ENCODE data around the gene EOLA2. TPM values are rescaled to one million over a fixed set of nuclear protein-coding genes. Genes with fewer than 3 reads are reported as not detected.

The EOLA2 gene
- total RNA-seq, 1 donor from 2014 or later, result 11.2 TPM

- no peak overlapping the region for H3K4me3 Mint-ChIP-seq
- no peaks in the 10 kb centered on the region for H4K20me1 ChIP-seq (ENCODE audit: low read depth)
- H3K4me3 ChIP-seq, result no peak overlapping the region
- no peak for TF ChIP-seq CTCF (IDR thresholded peaks at IDR 0.05)
- no peak for TF ChIP-seq EZH2phosphoT487 (IDR thresholded peaks at IDR 0.05)
- no peak for TF ChIP-seq EZH2 (IDR thresholded peaks at IDR 0.05)
- no peaks in the 10 kb centered on the region for H3K27me3 ChIP-seq
- H3K9me3 Mint-ChIP-seq, result peaks cover 2% of the 10 kb centered on the region
- no peak overlapping the region for H2AFZ ChIP-seq (replicated peaks)
- no peaks in the 10 kb centered on the region for H3K4me1 ChIP-seq
- H3K36me3 ChIP-seq, result no peaks in the 10 kb centered on the region
- no peak overlapping the region for H3K27ac ChIP-seq
- peaks cover 9% of the 10 kb centered on the region for H3K36me3 Mint-ChIP-seq
- H3K4me1 Mint-ChIP-seq, result peaks cover 2% of the 10 kb centered on the region
- H3K9ac ChIP-seq, result no peak overlapping the region
- H3K27me3 Mint-ChIP-seq (ENCODE audit: insufficient read depth, low read depth), result no peaks in the 10 kb centered on the region
- H3K9me3 ChIP-seq (ENCODE audit: low read depth), result no peaks in the 10 kb centered on the region
- H3K27ac Mint-ChIP-seq, result no peak overlapping the region
- no peaks in the 10 kb centered on the region for H3K79me2 ChIP-seq (ENCODE audit: low read depth)
- H3K4me2 ChIP-seq, result no peak overlapping the region
- H3F3A ChIP-seq (ENCODE audit: low read depth), result no peaks in the 10 kb centered on the region
- DNase-seq (ENCODE audit: low spot score), result no peak
Measured at GRCh38 chrX:149962010-149962409, 23.7 kb upstream of the EOLA2 start.

- Histone ChIP-seq H3K4me1 (no peaks in the 10 kb centered on the region), H2AFZ (replicated peaks) (no peak overlapping the region), H3F3A (ENCODE audit: low read depth) (no peaks in the 10 kb centered on the region), H4K20me1 (ENCODE audit: low read depth) (no peaks in the 10 kb centered on the region), H3K27me3 (no peaks in the 10 kb centered on the region), H3K36me3 (no peaks in the 10 kb centered on the region), H3K4me3 (no peak overlapping the region), H3K79me2 (ENCODE audit: low read depth) (no peaks in the 10 kb centered on the region), H3K9ac (no peak overlapping the region), H3K9me3 (ENCODE audit: low read depth) (no peaks in the 10 kb centered on the region), H3K27ac (no peak overlapping the region), H3K4me2 (no peak overlapping the region)
- no peak overlapping the region for H3K27ac Mint-ChIP-seq
- H3K9me3 Mint-ChIP-seq, result peaks cover 2% of the 10 kb centered on the region
- peaks cover 2% of the 10 kb centered on the region for H3K4me1 Mint-ChIP-seq
- H3K36me3 Mint-ChIP-seq, result peaks cover 8% of the 10 kb centered on the region
- no peak overlapping the region for H3K4me3 Mint-ChIP-seq
- DNase-seq (ENCODE audit: low spot score), result no peak
- H3K27me3 Mint-ChIP-seq (ENCODE audit: insufficient read depth, low read depth), result no peaks in the 10 kb centered on the region
- no peak for TF ChIP-seq EZH2phosphoT487 (IDR thresholded peaks at IDR 0.05)
- TF ChIP-seq EZH2 (IDR thresholded peaks at IDR 0.05), result no peak
- no peak for TF ChIP-seq CTCF (IDR thresholded peaks at IDR 0.05)
Measured at GRCh38 chrX:149961572-149961971, 23.3 kb upstream of the EOLA2 start.

- no peak overlapping the region for H3K4me3 Mint-ChIP-seq
- no peaks in the 10 kb centered on the region for H4K20me1 ChIP-seq (ENCODE audit: low read depth)
- H3K9ac ChIP-seq, result no peak overlapping the region
- no peaks in the 10 kb centered on the region for H3K79me2 ChIP-seq (ENCODE audit: low read depth)
- no peak overlapping the region for H2AFZ ChIP-seq (replicated peaks)
- H3K27ac Mint-ChIP-seq, result no peak overlapping the region
- H3K36me3 ChIP-seq, result no peaks in the 10 kb centered on the region
- no peak overlapping the region for H3K4me2 ChIP-seq
- TF ChIP-seq EZH2 (IDR thresholded peaks at IDR 0.05), result no peak
- peak; percentile 50 for TF ChIP-seq CTCF (IDR thresholded peaks at IDR 0.05)
- TF ChIP-seq EZH2phosphoT487 (IDR thresholded peaks at IDR 0.05), result no peak
- H3F3A ChIP-seq (ENCODE audit: low read depth), result no peaks in the 10 kb centered on the region
- no peak overlapping the region for H3K4me3 ChIP-seq
- H3K4me1 ChIP-seq, result no peaks in the 10 kb centered on the region
- no peaks in the 10 kb centered on the region for H3K9me3 ChIP-seq (ENCODE audit: low read depth)
- no peaks in the 10 kb centered on the region for H3K27me3 Mint-ChIP-seq (ENCODE audit: insufficient read depth, low read depth)
- H3K4me1 Mint-ChIP-seq, result no peaks in the 10 kb centered on the region
- no peak overlapping the region for H3K27ac ChIP-seq
- H3K9me3 Mint-ChIP-seq, result peaks cover 2% of the 10 kb centered on the region
- DNase-seq (ENCODE audit: low spot score), result peak; percentile 27
- no peaks in the 10 kb centered on the region for H3K27me3 ChIP-seq
- H3K36me3 Mint-ChIP-seq, result no peaks in the 10 kb centered on the region
Measured at GRCh38 chrX:149950681-149951080, 12.4 kb upstream of the EOLA2 start.
